Endothelial cell (in vitro differentiated cells): ENCODE measurements around the gene MARCO. TPM values are rescaled to one million over a fixed set of nuclear protein-coding genes. Genes with fewer than 3 reads are reported as not detected.
"Not testable (repeated sequence)": the region's sequence is repeated elsewhere in the genome, so short reads cannot be mapped to it uniquely, and the experiment has no call there.

ENCODE experiments used
- DNase-seq: peaks from one replicate; pipeline ENCODE4 v3.0.0; 2021; ENCODE audit warnings: low spot score
- H3K27ac Mint-ChIP-seq: one replicate; pipeline ENCODE4 v1.8.0; 2021; ENCODE audit warnings: mixed read lengths, inconsistent platforms; ENCODE audit not compliant: unreplicated experiment
- H3K27me3 Mint-ChIP-seq: one replicate; pipeline ENCODE4 v1.8.0; 2021; ENCODE audit warnings: mild to moderate bottlenecking, moderate library complexity, mixed read lengths, inconsistent platforms; ENCODE audit not compliant: unreplicated experiment
- H3K36me3 Mint-ChIP-seq: one replicate; pipeline ENCODE4 v1.8.0; 2021; ENCODE audit warnings: mild to moderate bottlenecking, low read depth, mixed read lengths, inconsistent platforms; ENCODE audit not compliant: unreplicated experiment
- H3K4me1 Mint-ChIP-seq: one replicate; pipeline ENCODE4 v1.8.0; 2021; ENCODE audit warnings: mild to moderate bottlenecking, mixed read lengths, inconsistent platforms; ENCODE audit not compliant: unreplicated experiment
- H3K4me3 Mint-ChIP-seq: one replicate; pipeline ENCODE4 v1.8.0; 2021; ENCODE audit warnings: mild to moderate bottlenecking, mixed read lengths, inconsistent platforms; ENCODE audit not compliant: unreplicated experiment
- H3K9me3 Mint-ChIP-seq: one replicate; pipeline ENCODE4 v1.8.0; 2021; ENCODE audit warnings: mixed read lengths, inconsistent platforms; ENCODE audit not compliant: unreplicated experiment
- total RNA-seq: library from RNA; stranded (reverse); fragmentation: NEBNext Ultra II Directional; extraction: Animal tissue kit (Norgen Biotek cat#: 25700); gene quantifications from one replicate; pipeline ENCODE4 v1.2.1, GENCODE V29; 2021; ENCODE audit not compliant: unreplicated experiment
- TF ChIP-seq, protein P1 (sequence below): fragments of 200-600 bp; sonication (generic); IDR thresholded peaks from one replicate; pipeline ENCODE4 v1.5.0; 2021; ENCODE audit warnings: antibody characterized with exemption; ENCODE audit not compliant: unreplicated experiment

Gene MARCO
- total RNA-seq, 1 donor from 2014 or later, result not detected

DNA sequence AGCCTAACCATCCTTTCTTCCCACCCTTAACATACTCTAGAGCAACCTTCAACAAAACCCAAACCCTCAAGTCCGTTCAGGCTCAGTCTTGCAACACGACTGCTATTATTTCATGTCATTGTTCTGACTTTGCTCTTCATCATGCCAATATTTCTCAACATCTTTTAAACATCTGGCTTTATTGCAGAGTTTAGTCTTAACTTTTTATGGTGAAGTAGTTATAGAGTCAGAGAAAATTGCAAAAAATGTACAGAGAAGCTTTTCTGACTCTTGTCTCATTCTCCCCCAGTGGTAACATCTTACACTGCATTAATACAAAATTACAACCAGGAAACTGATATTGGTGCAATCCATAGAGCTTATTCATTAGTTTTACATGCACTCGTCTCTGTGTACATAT, 3.9 kb downstream of the MARCO start:
- no peak for DNase-seq
- TF ChIP-seq, protein P1, sequence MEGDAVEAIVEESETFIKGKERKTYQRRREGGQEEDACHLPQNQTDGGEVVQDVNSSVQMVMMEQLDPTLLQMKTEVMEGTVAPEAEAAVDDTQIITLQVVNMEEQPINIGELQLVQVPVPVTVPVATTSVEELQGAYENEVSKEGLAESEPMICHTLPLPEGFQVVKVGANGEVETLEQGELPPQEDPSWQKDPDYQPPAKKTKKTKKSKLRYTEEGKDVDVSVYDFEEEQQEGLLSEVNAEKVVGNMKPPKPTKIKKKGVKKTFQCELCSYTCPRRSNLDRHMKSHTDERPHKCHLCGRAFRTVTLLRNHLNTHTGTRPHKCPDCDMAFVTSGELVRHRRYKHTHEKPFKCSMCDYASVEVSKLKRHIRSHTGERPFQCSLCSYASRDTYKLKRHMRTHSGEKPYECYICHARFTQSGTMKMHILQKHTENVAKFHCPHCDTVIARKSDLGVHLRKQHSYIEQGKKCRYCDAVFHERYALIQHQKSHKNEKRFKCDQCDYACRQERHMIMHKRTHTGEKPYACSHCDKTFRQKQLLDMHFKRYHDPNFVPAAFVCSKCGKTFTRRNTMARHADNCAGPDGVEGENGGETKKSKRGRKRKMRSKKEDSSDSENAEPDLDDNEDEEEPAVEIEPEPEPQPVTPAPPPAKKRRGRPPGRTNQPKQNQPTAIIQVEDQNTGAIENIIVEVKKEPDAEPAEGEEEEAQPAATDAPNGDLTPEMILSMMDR, result no peak
- no peaks in the 10 kb centered on the region for H3K4me1 Mint-ChIP-seq
- no peak overlapping the region for H3K27ac Mint-ChIP-seq
- H3K36me3 Mint-ChIP-seq, result no peaks in the 10 kb centered on the region
- no peaks in the 10 kb centered on the region for H3K9me3 Mint-ChIP-seq
- H3K4me3 Mint-ChIP-seq, result no peak overlapping the region
- H3K27me3 Mint-ChIP-seq, result peaks cover 3% of the 10 kb centered on the region

DNA sequence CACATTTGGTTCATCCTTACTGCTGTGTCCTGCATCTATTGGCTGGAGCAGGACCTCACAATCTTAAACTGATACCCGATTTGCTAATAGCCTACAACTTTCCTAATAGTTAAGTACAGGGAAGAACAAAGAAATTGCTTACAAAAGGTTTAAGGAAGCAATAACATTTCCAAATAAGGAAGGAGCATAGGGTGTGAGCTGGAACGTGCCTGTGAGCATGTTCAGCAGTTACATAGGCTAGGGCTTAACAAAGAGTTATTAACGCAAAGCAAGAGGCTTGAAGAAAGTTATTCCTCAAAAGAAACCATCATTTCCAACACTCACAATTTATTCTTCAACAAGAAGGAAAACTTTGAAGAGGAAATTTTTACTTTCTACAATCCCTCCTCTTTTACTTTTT, 6.3 kb downstream of the MARCO start:
- not testable (repeated sequence) for H3K27me3 Mint-ChIP-seq, H3K4me1 Mint-ChIP-seq, H3K9me3 Mint-ChIP-seq, H3K4me3 Mint-ChIP-seq, H3K27ac Mint-ChIP-seq, DNase-seq, H3K36me3 Mint-ChIP-seq

DNA sequence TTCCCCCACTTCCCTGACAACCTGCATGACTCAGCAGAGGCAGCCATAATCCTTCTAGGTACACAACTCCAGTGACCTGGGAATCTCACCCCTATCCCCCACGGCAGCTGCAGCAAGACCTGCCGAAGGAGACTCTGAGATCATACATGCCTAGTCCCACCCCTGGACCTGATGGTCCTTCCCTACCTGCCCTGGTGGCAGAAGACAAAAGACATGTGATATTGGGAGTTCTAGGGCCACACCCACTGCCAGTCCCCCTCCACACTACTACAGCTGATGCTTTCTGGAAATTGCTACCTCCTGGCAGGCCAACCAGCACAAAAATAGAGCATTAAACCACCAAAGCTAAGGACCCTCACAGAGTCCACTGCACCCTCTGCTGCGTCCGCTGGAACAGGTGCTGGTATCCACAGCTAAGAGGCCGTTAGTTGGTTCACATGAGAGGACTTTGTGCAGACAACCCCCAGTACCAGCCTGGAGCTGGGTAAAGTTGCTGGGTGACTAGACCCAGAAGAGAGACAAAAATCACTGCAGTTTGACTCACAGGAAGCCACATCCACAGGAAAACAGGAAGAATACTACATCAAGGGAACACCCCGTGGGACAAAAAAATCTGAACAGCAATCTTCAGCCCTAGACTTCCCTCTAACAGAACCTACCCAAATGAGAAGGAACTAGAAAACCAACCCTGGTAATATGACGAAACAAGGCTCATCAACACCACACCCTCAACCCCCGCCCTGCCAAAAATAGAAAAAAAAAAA, 12.5 kb downstream of the MARCO start:
- no peaks in the 10 kb centered on the region for H3K36me3 Mint-ChIP-seq
- TF ChIP-seq, protein P1, result no peak
- H3K27ac Mint-ChIP-seq, result no peak overlapping the region
- peaks cover 5% of the 10 kb centered on the region for H3K4me1 Mint-ChIP-seq
- no peak for DNase-seq
- no peak overlapping the region for H3K4me3 Mint-ChIP-seq
- H3K9me3 Mint-ChIP-seq, result no peaks in the 10 kb centered on the region
- H3K27me3 Mint-ChIP-seq, result no peaks in the 10 kb centered on the region

DNA sequence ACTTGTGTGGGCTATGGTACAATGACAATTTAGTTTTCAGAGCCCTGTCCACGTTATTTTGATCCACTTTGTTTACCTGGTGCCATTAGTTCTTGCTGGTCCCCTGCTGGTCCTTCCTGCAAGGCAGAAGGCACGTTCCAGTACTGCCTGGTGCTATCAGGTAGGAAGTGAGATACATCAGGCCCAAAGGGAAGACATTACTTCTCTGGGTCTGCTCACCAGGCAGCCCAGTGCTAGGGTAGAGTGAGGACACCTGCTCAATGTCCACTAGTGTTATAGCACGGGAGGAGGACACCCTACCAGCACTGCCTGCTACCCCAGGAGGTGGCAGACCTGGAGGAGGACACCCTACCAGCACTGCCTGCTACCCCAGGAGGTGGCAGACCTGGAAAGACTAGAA, 23.7 kb downstream of the MARCO start:
- TF ChIP-seq, protein P1, result no peak
- DNase-seq, result no peak

DNA sequence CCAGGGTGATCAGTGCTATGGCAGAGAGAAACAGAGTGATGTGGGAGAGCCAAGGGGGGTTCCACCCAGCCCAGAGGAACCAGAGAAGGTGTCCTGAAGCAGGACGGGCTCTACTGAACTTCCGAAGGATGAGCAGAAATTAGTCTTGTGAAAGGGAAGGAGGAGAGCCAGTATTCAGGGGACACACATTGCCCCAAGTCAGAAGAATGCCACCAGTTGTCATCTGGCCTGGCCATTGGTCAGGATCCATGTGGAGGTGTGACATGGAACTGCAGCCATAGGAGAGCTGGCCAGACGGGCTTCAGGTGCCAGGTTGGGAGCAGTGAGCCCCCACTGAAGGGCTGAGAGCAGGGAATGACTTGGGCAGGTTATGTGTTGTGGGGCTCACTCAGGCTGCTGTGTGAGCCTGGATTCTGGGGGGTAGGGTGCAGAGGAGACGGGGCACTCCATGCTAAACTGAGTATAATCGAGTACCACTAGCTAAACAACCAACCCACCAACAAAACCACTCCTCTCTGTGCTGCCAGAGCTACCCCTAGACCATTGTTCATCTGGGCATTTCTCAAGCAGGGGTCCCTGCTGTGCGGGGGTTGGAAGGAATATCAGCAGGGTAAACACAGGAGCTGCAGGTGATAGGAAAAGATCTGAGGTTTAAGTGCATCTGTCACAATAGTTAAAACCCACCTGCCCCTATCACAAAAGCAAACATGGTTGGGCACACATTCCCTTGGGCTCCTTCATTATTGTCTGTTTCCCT, 25.3 kb downstream of the MARCO start:
- no peak for DNase-seq

More for the DNA sequence above, 23.7 kb downstream of the MARCO start:
- Mint-ChIP-seq H3K27me3 (no peaks in the 10 kb centered on the region), H3K4me3 (no peak overlapping the region), H3K36me3 (no peaks in the 10 kb centered on the region), H3K4me1 (no peaks in the 10 kb centered on the region), H3K9me3 (no peaks in the 10 kb centered on the region), H3K27ac (no peak overlapping the region)

More for the DNA sequence above, 25.3 kb downstream of the MARCO start:
- Mint-ChIP-seq H3K9me3 (no peaks in the 10 kb centered on the region), H3K36me3 (no peaks in the 10 kb centered on the region), H3K27me3 (no peaks in the 10 kb centered on the region), H3K4me1 (no peaks in the 10 kb centered on the region), H3K4me3 (no peak overlapping the region), H3K27ac (no peak overlapping the region)
- TF ChIP-seq, protein P1, result no peak
